GM12891 (cell line): Measurements from ENCODE around the gene NET1.
"Not testable (repeated sequence)": the region's sequence is repeated elsewhere in the genome, so short reads cannot be mapped to it uniquely, and the experiment has no call there.

Experiments used
- DNase-seq: peaks from one replicate; pipeline ENCODE4 v3.0.0; 2011; ENCODE audit warnings: low spot score; ENCODE audit not compliant: insufficient read length
- FAIRE-seq: peaks from 2 replicates; lab custom pipeline; 2011; peaks lifted over from hg19 to GRCh38; lab: Jason Lieb, UNC
- PAX5 ChIP-seq: IDR thresholded peaks from 2 replicates; pipeline ENCODE4 v1.6.1; 2011; ENCODE audit warnings: low read length, moderate library complexity, mild to moderate bottlenecking; ENCODE audit not compliant: insufficient read depth, severe bottlenecking
- POLR2A ChIP-seq: IDR thresholded peaks from 2 replicates; pipeline ENCODE4 v1.6.1; 2011; ENCODE audit warnings: low read depth, low read length, control low read depth
- POLR2AphosphoS5 ChIP-seq: IDR thresholded peaks from 2 replicates; pipeline ENCODE4 v1.6.1; 2011; ENCODE audit warnings: low read depth, low read length, control low read depth
- POU2F2 ChIP-seq: IDR thresholded peaks from 2 replicates; pipeline ENCODE4 v1.6.1; 2011; ENCODE audit warnings: low read depth, mild to moderate bottlenecking, control low read depth, low read length, moderate library complexity
- SPI1 ChIP-seq: IDR thresholded peaks from 2 replicates; pipeline ENCODE4 v1.6.1; 2011; ENCODE audit warnings: low read depth, low read length, control low read depth
- TAF1 ChIP-seq: IDR thresholded peaks from 2 replicates; pipeline ENCODE4 v1.6.1; 2011; ENCODE audit warnings: low read depth, low read length, control low read depth

NET1 gene

DNA sequence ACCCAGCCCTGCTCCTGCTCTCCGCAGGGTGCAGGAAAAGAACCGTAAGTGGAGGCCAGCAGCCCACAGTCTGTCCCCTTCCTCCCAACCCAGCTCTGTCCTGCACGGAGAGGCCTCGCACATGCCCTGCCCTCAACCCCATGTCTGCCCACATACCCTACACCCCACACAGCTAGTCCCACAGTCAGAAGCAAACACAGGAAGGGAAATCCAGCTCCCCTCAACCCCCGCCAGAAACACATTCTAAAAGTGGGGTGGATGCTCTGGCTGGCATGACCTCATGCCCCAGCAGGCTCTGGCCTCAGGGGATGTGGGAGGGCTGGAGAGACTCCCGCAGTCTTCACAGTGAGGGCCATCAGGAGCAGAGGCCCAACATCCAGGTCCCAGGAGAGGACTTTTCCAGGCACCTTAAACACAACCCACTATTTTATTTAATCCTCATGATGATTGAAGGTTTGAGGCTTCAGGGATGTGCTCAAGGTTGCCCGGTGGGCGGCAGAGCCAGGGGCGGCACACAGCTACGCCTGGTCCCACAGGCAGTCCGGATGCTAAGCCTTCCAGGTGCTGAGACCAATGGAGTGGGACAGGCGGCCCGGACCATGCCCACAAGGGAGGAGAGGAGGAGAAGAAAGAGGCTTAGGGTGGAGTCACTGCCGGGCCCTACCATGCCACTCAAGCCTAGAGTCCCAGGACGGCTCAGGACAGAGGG lies 57.1 kb downstream of the NET1 start:
- DNase-seq = no peak
- TF ChIP-seq POLR2A (no peak), PAX5 (no peak), POU2F2 (no peak), SPI1 (no peak), TAF1 (no peak), POLR2AphosphoS5 (no peak)
- no peak for FAIRE-seq

GRCh38 chr10:5470062-5470751 lies 57.9 kb downstream of the NET1 start:
- FAIRE-seq = no peak
- DNase-seq = no peak
- TF ChIP-seq SPI1 = no peak
- no peak for TF ChIP-seq POU2F2
- no peak for TF ChIP-seq POLR2A
- no peak for TF ChIP-seq PAX5
- TF ChIP-seq TAF1 = no peak
- TF ChIP-seq POLR2AphosphoS5 = no peak

- not testable (repeated sequence) for DNase-seq, FAIRE-seq
Measured at GRCh38 chr10:5474642-5475041, 62.3 kb downstream of the NET1 start.

- not testable (repeated sequence) for FAIRE-seq, DNase-seq
Measured at GRCh38 chr10:5475088-5475487, 62.7 kb downstream of the NET1 start.

GRCh38 chr10:5475974-5476807 lies 63.8 kb downstream of the NET1 start:
- not testable (repeated sequence) for DNase-seq, FAIRE-seq

GRCh38 chr10:5476918-5477525 lies 64.7 kb downstream of the NET1 start:
- no peak for FAIRE-seq
- TF ChIP-seq TAF1 (no peak), SPI1 (no peak), POLR2A (no peak), PAX5 (no peak), POU2F2 (no peak)
- DNase-seq = no peak

DNA sequence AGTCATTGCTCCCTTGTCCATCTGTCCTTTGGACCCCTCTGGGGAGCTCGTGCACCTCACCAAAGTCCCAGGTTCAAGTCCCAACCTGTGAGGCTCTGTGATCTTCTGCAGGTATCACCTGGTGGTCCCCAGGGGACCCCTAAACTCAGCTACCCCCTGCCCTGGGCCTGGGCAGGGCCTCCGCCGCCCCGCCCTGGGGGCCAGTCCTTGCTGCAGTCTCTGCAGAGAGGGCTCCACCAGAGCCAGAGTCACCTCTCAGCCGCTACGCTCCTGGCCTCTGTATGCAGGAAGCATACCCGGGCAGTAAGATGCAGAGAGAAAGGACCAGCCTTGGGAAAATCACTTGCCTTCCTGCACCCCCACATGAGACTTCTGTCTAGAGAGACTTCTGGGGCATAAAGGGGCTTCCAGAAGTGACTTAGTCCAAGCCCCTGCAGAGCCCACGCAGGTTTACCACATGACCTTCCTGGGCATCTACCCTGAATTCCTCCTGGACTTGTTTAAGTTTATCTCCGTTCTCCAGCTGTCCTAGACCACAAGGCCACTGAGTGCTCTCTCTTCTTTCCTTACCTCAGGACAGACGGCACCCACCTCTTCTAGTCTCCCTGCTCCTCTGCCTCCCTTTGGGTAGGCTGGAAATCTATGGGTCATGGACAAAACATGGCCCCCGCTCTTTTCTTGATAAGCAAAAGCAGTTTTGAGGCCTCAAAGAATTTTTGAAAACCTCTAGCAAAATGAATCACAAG lies 65.8 kb downstream of the NET1 start:
- FAIRE-seq (no peak), DNase-seq (no peak)
- TF ChIP-seq POLR2A (no peak), PAX5 (no peak), POU2F2 (no peak), TAF1 (no peak), POLR2AphosphoS5 (no peak), SPI1 (no peak)

- no peak for FAIRE-seq
- TF ChIP-seq POLR2AphosphoS5 = no peak
- TF ChIP-seq SPI1 = no peak
- no peak for TF ChIP-seq TAF1
- TF ChIP-seq PAX5 = no peak
- TF ChIP-seq POLR2A = no peak
Measured at GRCh38 chr10:5478694-5479305, 66.4 kb downstream of the NET1 start.

GRCh38 chr10:5479481-5480161 lies 67.3 kb downstream of the NET1 start:
- FAIRE-seq (peak; percentile 60), DNase-seq (no peak)

More at GRCh38 chr10:5478694-5479305, 66.4 kb downstream of the NET1 start:
- no peak for DNase-seq

More at GRCh38 chr10:5479481-5480161, 67.3 kb downstream of the NET1 start:
- TF ChIP-seq POLR2AphosphoS5 = no peak
- TF ChIP-seq PAX5 = no peak
- no peak for TF ChIP-seq TAF1
- TF ChIP-seq POLR2A = no peak
- TF ChIP-seq SPI1 = no peak
- no peak for TF ChIP-seq POU2F2
